Tibial nerve (tissue), 4 donors: ENCODE data around the gene TPM2. TPM values are rescaled to one million over a fixed set of nuclear protein-coding genes. Genes with fewer than 3 reads are reported as not detected.
A peak's percentile ranks its signal among the peaks of the same experiment; 100 is the strongest.

ENCODE experiments used
- DNase-seq, 2 donors: peaks; one replicate each; pipeline ENCODE4 v3.0.0-alpha.2; 2019; ENCODE audit warnings: low spot score in 2 of 2
- H3K27ac ChIP-seq, 4 donors: fragments of 200-600 bp; sonication (generic) in 3 of 4; one replicate each; pipeline ENCODE4 v1.5.1; 2017 to 2019; ENCODE audit warnings: mild to moderate bottlenecking in 1 of 4
- H3K27me3 ChIP-seq, 2 donors: fragments of 200-600 bp; sonication (generic) in 1 of 2; one replicate each; pipeline versions ENCODE4 v1.5.1 to v1.6.0; 2017 to 2019
- H3K36me3 ChIP-seq, 3 donors: fragments of 200-600 bp; sonication (generic); one replicate each; pipeline ENCODE4 v1.5.1; 2018 to 2019
- H3K4me1 ChIP-seq, 4 donors: fragments of 200-600 bp; sonication (generic) in 3 of 4; one replicate each; pipeline ENCODE4 v1.5.1; 2017 to 2019
- H3K4me3 ChIP-seq, 4 donors: fragments of 200-600 bp; sonication (generic) in 3 of 4; one replicate each; pipeline ENCODE4 v1.5.1; 2017 to 2019; ENCODE audit warnings: mild to moderate bottlenecking in 1 of 4, moderate library complexity in 1 of 4
- H3K9me3 ChIP-seq, 4 donors: fragments of 200-600 bp; sonication (generic) in 3 of 4; one replicate each; pipeline ENCODE4 v1.5.1; 2017 to 2019
- EP300 ChIP-seq, 2 donors: sonication (generic); formaldehyde crosslinking; IDR thresholded peaks; one replicate each; pipeline ENCODE4 v1.6.1; 2017; ENCODE audit warnings: antibody characterized with exemption in 2 of 2, mild to moderate bottlenecking in 1 of 2
- POLR2A ChIP-seq, 2 donors: fragments of 450-650 bp; IDR thresholded peaks; one replicate each; pipeline ENCODE4 v1.6.1; 2017; ENCODE audit warnings: antibody characterized with exemption in 2 of 2, mild to moderate bottlenecking in 2 of 2, moderate library complexity in 2 of 2
- WGBS, 2 donors: methylation state at CpG; one replicate each; pipeline ENCODE4 v1.1.5; 2018; 5-methylcytosine and 5-hydroxymethylcytosine counted together
- total RNA-seq, 4 donors: library from RNA; depleted of rRNA; stranded (reverse); fragments of >200 nt; gene quantifications; one replicate each; pipeline ENCODE4 v1.1.0, GENCODE V29; 2016
- TF ChIP-seq, protein P1 (sequence below), 5 experiments: fragments of 200-600 bp in 3 of 5; fragments of 450-650 bp in 2 of 5; sonication (generic) in 3 of 5; IDR thresholded peaks; one replicate each; pipeline ENCODE4 v1.5.1; 2016 to 2019; ENCODE audit warnings: antibody characterized with exemption in 5 of 5, mild to moderate bottlenecking in 3 of 5, moderate library complexity in 2 of 5

TPM2 gene
- total RNA-seq, 4 donors from 2014 or later, result 229 to 350 (median 289) TPM

- H3K9me3 ChIP-seq, result no peaks in the 10 kb centered on the region
- H3K36me3 ChIP-seq, result peaks cover 0 to 14% (median 0%) of the 10 kb centered on the region in 3 donors
- no peak for DNase-seq
- TF ChIP-seq POLR2A (IDR thresholded peaks at IDR 0.05) (no peak), EP300 (IDR thresholded peaks at IDR 0.05) (peak in 1 of 2 donors; percentile 56)
- H3K4me3 ChIP-seq, result peak overlapping the region in 2 of 4 donors; percentile 58 to 94
- H3K27ac ChIP-seq, result peak overlapping the region; percentile 90 to 99 (median 92)
- peaks cover 0 to 42% (median 10%) of the 10 kb centered on the region in 4 donors for H3K4me1 ChIP-seq
- WGBS, 2 donors, result 58 to 69% methylated on average over 3 of the region's 3 CpGs
- H3K27me3 ChIP-seq, result no peaks in the 10 kb centered on the region
Observed at GRCh38 chr9:35659340-35659739, 30.4 kb downstream of the TPM2 start.

GRCh38 chr9:35658968-35659220, 30.8 kb downstream of the TPM2 start:
- H3K27ac ChIP-seq, result peak overlapping the region; percentile 90 to 99 (median 92)
- DNase-seq, result no peak

DNA sequence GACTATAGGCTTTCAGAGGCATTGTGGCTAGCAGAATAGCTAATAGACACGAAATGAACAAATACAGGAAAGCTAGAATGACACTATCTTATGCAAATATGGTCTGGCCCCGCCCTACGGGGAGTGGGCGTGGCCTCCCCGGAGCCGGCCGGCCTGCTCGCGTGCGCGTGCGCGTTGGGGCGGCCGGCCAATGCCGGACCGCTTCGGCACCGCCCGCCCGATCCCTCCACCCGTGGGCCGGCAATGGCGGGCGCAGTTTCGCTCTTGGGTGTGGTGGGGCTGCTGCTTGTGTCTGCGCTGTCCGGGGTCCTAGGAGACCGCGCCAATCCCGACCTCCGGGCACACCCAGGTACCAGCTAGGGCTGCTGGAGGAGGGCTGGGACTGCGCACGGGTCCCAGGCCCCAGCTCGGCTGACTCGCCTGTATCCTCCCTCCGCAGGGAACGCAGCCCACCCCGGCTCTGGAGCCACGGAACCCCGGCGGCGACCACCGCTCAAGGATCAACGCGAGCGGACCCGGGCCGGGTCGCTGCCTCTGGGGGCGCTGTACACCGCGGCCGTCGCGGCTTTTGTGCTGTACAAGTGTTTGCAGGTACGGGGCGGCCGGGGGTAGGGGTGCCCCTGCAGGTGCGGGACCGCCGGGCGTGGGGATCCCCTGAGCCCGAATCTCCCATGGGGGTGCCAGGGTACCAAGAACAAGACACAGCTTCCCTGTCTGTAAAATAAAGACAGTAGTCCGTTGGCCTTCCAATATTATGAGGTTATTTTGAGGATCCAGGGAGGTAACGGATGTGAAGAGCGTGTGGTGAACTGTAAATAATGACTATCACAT, 31.4 kb downstream of the TPM2 start, which contains the start of gene CCDC107:
CCDC107 (plus strand) TSS at position 156 of the 831 bp plus-strand sequence; CDS start at position 244, 88 bp downstream.
- TF ChIP-seq, protein P1, sequence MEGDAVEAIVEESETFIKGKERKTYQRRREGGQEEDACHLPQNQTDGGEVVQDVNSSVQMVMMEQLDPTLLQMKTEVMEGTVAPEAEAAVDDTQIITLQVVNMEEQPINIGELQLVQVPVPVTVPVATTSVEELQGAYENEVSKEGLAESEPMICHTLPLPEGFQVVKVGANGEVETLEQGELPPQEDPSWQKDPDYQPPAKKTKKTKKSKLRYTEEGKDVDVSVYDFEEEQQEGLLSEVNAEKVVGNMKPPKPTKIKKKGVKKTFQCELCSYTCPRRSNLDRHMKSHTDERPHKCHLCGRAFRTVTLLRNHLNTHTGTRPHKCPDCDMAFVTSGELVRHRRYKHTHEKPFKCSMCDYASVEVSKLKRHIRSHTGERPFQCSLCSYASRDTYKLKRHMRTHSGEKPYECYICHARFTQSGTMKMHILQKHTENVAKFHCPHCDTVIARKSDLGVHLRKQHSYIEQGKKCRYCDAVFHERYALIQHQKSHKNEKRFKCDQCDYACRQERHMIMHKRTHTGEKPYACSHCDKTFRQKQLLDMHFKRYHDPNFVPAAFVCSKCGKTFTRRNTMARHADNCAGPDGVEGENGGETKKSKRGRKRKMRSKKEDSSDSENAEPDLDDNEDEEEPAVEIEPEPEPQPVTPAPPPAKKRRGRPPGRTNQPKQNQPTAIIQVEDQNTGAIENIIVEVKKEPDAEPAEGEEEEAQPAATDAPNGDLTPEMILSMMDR (IDR thresholded peaks at IDR 0.05), result peak; percentile 50 to 84 (median 66)
- TF ChIP-seq EP300 (IDR thresholded peaks at IDR 0.05), result peak in 1 of 2 donors; percentile 54
- TF ChIP-seq POLR2A (IDR thresholded peaks at IDR 0.05), result peak; percentile 95 to 97
- Histone ChIP-seq H3K4me3 (peak within 1 kb of the TSS; percentile 58 to 94 (median 90)), H3K27ac (peak within 1 kb of the TSS; percentile 90 to 99 (median 92)), H3K9me3 (no peaks in the 10 kb centered on the region), H3K27me3 (no peaks in the 10 kb centered on the region), H3K36me3 (peaks cover 0 to 14% (median 0%) of the 10 kb centered on the region in 3 donors), H3K4me1 (peaks cover 0 to 42% (median 10%) of the 10 kb centered on the region in 4 donors)
- peak; percentile 65 to 73 for DNase-seq
- WGBS, 2 donors, result 0% methylated on average over 38 to 62 of the region's 67 CpGs

More at GRCh38 chr9:35658968-35659220, 30.8 kb downstream of the TPM2 start:
- H3K9me3 ChIP-seq, result no peaks in the 10 kb centered on the region
- H3K4me3 ChIP-seq, result peak overlapping the region; percentile 58 to 94 (median 90)
- TF ChIP-seq EP300 (IDR thresholded peaks at IDR 0.05) (no peak), POLR2A (IDR thresholded peaks at IDR 0.05) (no peak)
- TF ChIP-seq, protein P1 (IDR thresholded peaks at IDR 0.05), result no peak
- H3K4me1 ChIP-seq, result peaks cover 0 to 42% (median 10%) of the 10 kb centered on the region in 4 donors
- no peaks in the 10 kb centered on the region for H3K27me3 ChIP-seq
- 0 to 6% methylated on average over 2 of the region's 2 CpGs for WGBS, 2 donors
- H3K36me3 ChIP-seq, result peaks cover 0 to 14% (median 0%) of the 10 kb centered on the region in 3 donors

- peak within 1 kb of the TSS; percentile 90 to 99 (median 92) for H3K27ac ChIP-seq
- H3K36me3 ChIP-seq, result peaks cover 0 to 14% (median 0%) of the 10 kb centered on the region in 3 donors
- peak within 1 kb of the TSS; percentile 58 to 94 (median 90) for H3K4me3 ChIP-seq
- no peaks in the 10 kb centered on the region for H3K27me3 ChIP-seq
- H3K9me3 ChIP-seq, result no peaks in the 10 kb centered on the region
- peak; percentile 98 to 99 for TF ChIP-seq EP300 (IDR thresholded peaks at IDR 0.05)
- peak; percentile 88 to 90 for TF ChIP-seq POLR2A (IDR thresholded peaks at IDR 0.05)
- TF ChIP-seq, protein P1 (IDR thresholded peaks at IDR 0.05), result peak; percentile 16 to 86 (median 33)
- WGBS, 2 donors, result 0 to 1% methylated on average over 33 to 42 of the region's 42 CpGs
- H3K4me1 ChIP-seq, result peaks cover 0 to 42% (median 10%) of the 10 kb centered on the region in 4 donors
- peak; percentile 82 to 89 for DNase-seq
Observed at GRCh38 chr9:35657546-35658136, 32.1 kb downstream of the TPM2 start, which contains the start of gene RMRP. TSS of gene RMRP (minus strand) at chr9:35658019.

DNA sequence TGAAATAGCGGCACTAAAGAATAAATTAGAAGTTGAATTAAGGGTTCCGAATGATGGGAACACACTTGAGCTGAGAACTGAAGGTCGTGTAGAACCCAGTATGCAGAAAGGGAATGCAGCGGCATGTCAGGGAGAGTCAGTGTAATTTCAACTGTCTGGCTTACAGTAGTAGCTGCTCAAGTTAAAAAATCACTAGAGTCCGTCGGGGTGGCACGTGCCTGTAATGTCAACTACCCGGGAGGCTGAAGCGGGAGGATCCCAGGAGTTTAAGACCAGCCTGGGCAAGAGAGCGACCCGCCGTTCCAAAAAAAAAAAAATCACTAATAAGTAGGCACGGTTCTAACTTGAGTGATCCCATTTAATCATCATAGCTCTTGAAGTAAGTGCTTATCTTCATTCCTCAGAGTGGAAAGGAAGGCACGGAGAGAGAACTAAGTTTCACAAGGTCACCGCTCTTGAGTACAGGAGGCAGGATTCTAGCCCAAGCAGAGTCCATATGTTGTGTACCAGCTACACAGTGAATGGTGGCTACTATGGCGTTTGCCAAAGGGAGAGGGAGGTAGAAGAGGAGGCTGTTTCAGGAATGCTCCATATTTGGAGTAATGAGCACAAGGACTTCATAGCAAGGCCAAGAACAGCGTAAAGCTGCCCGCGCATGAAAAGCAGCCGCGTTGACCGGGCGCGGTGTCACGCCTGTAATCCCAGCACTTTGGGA, 32.7 kb downstream of the TPM2 start:
- Histone ChIP-seq H3K4me1 (peaks cover 0 to 41% (median 10%) of the 10 kb centered on the region in 4 donors), H3K27me3 (no peaks in the 10 kb centered on the region), H3K4me3 (peak overlapping the region; percentile 58 to 94 (median 90)), H3K27ac (peak overlapping the region; percentile 90 to 99 (median 92)), H3K9me3 (no peaks in the 10 kb centered on the region), H3K36me3 (peaks cover 0 to 12% (median 0%) of the 10 kb centered on the region in 3 donors)
- no peak for TF ChIP-seq EP300 (IDR thresholded peaks at IDR 0.05)
- TF ChIP-seq, protein P1 (IDR thresholded peaks at IDR 0.05), result no peak
- 34% methylated on average over 25 of the region's 25 CpGs for WGBS, 2 donors
- DNase-seq, result no peak
